Epithelial cell of esophagus (primary cell): ENCODE data around the gene UROC1.

Experiments
- DNase-seq: peaks from one replicate; pipeline ENCODE4 v3.0.0; 2010; ENCODE audit warnings: low read depth
- H3K4me3 ChIP-seq: 2 replicates; pipeline ENCODE4 v1.5.1; 2011; ENCODE audit warnings: mild to moderate bottlenecking, low read length, control low read depth
- TF ChIP-seq, protein P1 (sequence below): IDR thresholded peaks from 2 replicates; pipeline ENCODE4 v1.5.1; 2011; ENCODE audit warnings: low read depth, mild to moderate bottlenecking, low read length, control low read depth, inconsistent platforms; ENCODE audit not compliant: insufficient read depth; ENCODE audit errors: missing control alignments

The UROC1 gene

DNA sequence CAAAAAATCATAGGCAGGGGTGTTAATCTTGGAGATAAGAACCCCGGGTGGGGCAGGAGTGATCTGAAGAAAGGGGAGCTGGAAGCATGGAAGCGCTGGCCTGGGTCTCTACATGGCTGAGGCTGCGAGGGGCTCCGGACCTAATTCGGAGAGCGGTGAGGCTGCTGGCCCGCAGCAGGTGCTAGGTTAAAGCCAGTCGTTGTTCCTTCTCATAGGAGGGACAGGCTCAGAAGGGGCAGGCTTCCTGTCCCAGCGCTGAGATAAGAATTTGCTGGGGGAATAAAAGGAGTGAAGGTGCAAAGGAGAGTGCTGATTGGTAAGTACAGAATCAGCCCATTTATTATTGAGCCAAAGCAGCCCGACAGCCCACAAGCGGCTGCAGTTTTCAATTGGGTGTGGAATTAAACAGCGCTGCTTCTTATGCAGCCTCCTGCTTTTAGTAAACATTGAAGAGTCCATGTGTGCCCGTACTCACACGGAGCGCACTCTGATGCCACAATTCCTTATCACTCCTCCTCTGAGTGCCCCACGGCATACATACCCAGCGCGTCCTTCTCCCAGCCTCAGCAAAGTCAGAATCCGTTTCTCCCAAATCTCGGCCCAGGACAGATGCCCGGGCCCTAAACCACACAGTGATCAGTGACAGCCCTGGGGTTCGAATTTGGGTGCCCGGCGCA, 23.5 kb upstream of the UROC1 start:
- TF ChIP-seq, protein P1, sequence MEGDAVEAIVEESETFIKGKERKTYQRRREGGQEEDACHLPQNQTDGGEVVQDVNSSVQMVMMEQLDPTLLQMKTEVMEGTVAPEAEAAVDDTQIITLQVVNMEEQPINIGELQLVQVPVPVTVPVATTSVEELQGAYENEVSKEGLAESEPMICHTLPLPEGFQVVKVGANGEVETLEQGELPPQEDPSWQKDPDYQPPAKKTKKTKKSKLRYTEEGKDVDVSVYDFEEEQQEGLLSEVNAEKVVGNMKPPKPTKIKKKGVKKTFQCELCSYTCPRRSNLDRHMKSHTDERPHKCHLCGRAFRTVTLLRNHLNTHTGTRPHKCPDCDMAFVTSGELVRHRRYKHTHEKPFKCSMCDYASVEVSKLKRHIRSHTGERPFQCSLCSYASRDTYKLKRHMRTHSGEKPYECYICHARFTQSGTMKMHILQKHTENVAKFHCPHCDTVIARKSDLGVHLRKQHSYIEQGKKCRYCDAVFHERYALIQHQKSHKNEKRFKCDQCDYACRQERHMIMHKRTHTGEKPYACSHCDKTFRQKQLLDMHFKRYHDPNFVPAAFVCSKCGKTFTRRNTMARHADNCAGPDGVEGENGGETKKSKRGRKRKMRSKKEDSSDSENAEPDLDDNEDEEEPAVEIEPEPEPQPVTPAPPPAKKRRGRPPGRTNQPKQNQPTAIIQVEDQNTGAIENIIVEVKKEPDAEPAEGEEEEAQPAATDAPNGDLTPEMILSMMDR = no peak
- DNase-seq = no peak
- no peak overlapping the region for H3K4me3 ChIP-seq

DNA sequence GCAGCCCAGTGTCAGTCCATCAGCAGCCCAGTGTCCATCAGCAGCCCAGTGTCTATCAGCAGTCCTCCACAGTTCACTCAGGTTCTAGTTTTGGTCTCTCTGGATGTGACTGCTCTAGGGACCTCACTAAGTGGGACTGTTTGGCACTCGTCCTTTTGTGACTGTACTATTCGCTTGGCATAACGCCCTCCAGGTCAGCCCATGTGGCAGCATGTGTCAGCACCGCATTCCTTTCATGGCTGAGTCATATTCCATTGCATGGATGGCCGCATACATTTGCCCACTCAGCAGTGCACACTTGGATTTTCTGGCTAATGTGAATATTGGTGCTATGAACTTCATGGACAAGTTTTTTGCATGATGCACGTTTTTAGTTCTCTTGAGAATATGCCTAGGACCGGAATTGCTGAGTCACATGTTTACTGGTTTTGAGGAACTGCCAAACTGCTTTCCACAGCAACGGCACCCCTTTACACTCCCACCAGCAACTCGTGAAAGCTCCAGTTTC, 22.8 kb upstream of the UROC1 start:
- TF ChIP-seq, protein P1 = no peak
- DNase-seq = peak; percentile 90
- H3K4me3 ChIP-seq = no peak overlapping the region

DNA sequence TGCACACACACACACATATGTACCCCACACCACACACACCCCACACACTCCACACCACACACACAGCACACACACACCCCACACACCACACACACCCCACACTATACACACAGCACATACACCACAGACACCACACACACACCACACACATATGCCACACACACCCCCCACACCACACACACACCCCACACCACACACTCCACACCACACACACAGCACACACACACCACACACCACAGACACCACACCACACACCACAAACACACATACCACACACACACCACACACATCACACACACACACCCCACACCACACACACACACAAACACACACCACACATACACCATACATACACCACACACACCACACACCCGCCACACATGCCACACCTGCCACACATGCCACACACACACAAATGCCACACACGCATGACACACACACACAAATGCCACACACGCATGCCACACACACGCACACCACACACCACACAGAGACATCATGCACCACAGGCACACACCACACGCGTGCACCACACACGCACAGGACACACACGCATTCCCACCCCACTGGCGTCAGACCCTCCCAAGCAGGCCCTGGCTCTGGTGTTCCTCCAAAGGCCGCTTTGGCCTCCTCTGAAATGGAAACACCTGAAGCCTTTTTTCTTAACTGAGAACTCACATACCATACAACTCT, 22.1 kb upstream of the UROC1 start:
- TF ChIP-seq, protein P1 = no peak
- H3K4me3 ChIP-seq = no peak overlapping the region
- no peak for DNase-seq

DNA sequence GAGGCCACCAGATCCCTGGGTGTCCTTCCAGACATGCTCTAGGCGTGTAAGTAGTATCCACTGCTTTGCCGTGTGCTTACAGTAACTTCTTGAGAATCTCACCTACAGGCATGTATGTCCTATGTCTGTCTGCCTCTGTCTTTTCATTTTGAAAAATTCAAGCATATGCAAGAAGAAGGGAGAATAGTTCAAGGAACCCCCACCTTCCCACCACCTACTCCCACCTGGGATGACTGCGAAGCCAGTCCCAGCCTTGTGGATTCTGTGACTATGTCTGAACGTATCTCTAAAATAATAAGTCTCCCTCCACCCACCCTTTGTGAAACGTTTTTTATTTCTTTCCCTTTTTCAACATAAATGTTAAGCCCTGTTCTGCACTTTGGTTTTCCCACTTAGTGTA, 21.4 kb upstream of the UROC1 start:
- TF ChIP-seq, protein P1 = no peak
- DNase-seq = no peak
- no peak overlapping the region for H3K4me3 ChIP-seq

DNA sequence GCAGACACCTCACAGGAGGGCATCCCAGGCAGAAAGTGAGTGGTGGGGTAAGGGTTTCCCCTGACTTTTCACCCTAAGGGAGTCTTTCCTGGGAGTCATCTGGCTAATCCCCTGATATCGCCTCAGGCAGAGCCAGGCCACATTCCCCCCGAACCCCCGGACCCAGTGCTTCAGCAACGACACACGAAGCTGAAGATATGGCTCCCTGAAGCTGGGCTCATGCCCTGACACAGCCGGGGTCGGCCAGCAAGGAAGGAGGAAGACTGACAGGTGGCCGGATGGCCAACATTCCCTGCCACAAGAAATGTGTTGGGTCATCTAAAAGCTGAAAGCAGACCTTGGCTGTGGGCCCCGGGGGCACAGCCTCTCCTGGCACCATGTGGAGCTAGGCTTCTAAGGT, 20.7 kb upstream of the UROC1 start:
- TF ChIP-seq, protein P1 = no peak
- DNase-seq = no peak
- no peak overlapping the region for H3K4me3 ChIP-seq

DNA sequence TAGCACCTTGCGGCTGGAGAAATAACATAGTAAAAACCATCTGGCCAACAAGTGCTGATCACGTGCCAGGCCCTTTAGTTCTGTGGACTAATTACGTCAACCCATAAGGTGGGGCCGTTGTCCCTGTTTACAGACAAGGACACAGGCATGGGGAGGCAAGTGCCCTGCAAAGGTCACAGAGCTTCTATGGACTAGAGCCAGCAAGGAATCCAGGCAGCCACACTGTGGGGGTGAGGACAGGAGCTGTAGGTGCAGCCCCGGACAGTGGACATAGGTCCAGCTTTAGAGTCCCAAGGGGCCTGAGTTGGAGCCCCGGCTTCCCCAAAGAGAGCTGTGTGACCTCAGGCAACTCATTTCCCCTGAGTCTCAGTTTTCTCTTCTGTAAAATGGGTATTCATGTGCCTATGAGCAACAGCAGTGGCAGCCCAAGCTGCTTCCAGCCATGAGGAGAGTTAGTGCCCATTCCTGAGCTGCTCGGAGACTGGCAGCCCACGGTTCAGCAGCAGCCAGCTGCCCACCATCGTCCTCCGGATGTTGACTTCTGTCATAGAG, 20.2 kb upstream of the UROC1 start:
- H3K4me3 ChIP-seq = no peak overlapping the region
- no peak for DNase-seq
- TF ChIP-seq, protein P1 = no peak
